PC-9 (cell line): ENCODE measurements around the gene SNAPC4. TPM values are rescaled to one million over a fixed set of nuclear protein-coding genes. Genes with fewer than 3 reads are reported as not detected.

Source experiments
- BruUV-seq: library from RNA; stranded (reverse); fragments of 400-500 nt; replicated peaks from 2 replicates; lab custom pipeline; 2021; lab: Mats Ljungman, UMichigan
- CTCF ChIA-PET: fragments of 300-600 bp; sonication (Branson Sonifier 250); formaldehyde crosslinking; loops from one replicate; lab custom pipeline; 2022; ENCODE audit warnings: antibody characterized with exemption; lab: Charles Lee
- POLR2A ChIA-PET: fragments of 300-600 bp; sonication (Branson Sonifier 250); formaldehyde crosslinking; loops from one replicate; lab custom pipeline; 2022; ENCODE audit warnings: antibody characterized with exemption; ENCODE audit not compliant: unreplicated experiment; lab: Charles Lee
- DNase-seq, 2 experiments: peaks; one replicate each; pipeline versions ENCODE4 v3.0.0 to v3.0.0-alpha.2; 2015 to 2022; ENCODE audit warnings: mixed read lengths in 1 of 2
- H2AFZ ChIP-seq: fragments of 200-600 bp; sonication (generic); 2 replicates; pipeline ENCODE4 v1.8.1; 2017; ENCODE audit warnings: antibody characterized with exemption
- H3F3A ChIP-seq: fragments of 200-600 bp; sonication (generic); 2 replicates; pipeline ENCODE4 v1.8.1; 2017; ENCODE audit warnings: antibody characterized with exemption, mild to moderate bottlenecking, low read depth; ENCODE audit not compliant: insufficient read depth
- H3K27ac ChIP-seq: fragments of 200-600 bp; sonication (generic); 2 replicates; pipeline ENCODE4 v1.6.1; 2016; ENCODE audit warnings: mixed run types
- H3K27me3 ChIP-seq: fragments of 200-600 bp; sonication (generic); 2 replicates; pipeline ENCODE4 v1.6.1; 2016; ENCODE audit warnings: low read depth, mixed run types; ENCODE audit not compliant: insufficient read depth
- H3K36me3 ChIP-seq: fragments of 200-600 bp; sonication (generic); 2 replicates; pipeline ENCODE4 v1.6.1; 2016; ENCODE audit warnings: low read depth, mixed run types
- H3K4me1 ChIP-seq: fragments of 200-600 bp; sonication (generic); replicated peaks from 2 replicates; pipeline ENCODE4 v1.6.1; 2016; ENCODE audit warnings: mixed run types; ENCODE audit not compliant: insufficient read depth
- H3K4me2 ChIP-seq: fragments of 200-600 bp; sonication (generic); 2 replicates; pipeline ENCODE4 v1.6.1; 2017; ENCODE audit warnings: mixed run types
- H3K4me3 ChIP-seq: fragments of 200-600 bp; sonication (generic); 2 replicates; pipeline ENCODE4 v1.6.1; 2016; ENCODE audit warnings: mixed run types
- H3K79me2 ChIP-seq: fragments of 200-600 bp; sonication (generic); 2 replicates; pipeline ENCODE4 v1.6.1; 2017; ENCODE audit warnings: low read depth, mixed run types
- H3K9me2 ChIP-seq: fragments of 200-600 bp; sonication (generic); 2 replicates; pipeline ENCODE4 v1.8.1; 2017; ENCODE audit warnings: mild to moderate bottlenecking; ENCODE audit not compliant: insufficient read depth
- H3K9me3 ChIP-seq: fragments of 200-600 bp; sonication (generic); 2 replicates; pipeline ENCODE4 v1.8.1; 2016; ENCODE audit warnings: low read depth; ENCODE audit not compliant: insufficient read depth
- H4K20me1 ChIP-seq: fragments of 200-600 bp; sonication (generic); 2 replicates; pipeline ENCODE4 v1.8.1; 2017; ENCODE audit not compliant: insufficient read depth
- EZH2 ChIP-seq: fragments of 200-600 bp; sonication (generic); IDR thresholded peaks from 2 replicates; pipeline ENCODE4 v1.8.0; 2017; ENCODE audit warnings: antibody characterized with exemption, low read depth
- intact Hi-C: fragments of 100-400 bp; cut with micrococcal nuclease; formaldehyde crosslinking; loops from one replicate; pipeline ENCODE4 v1.10.0; 2022; ENCODE audit not compliant: unreplicated experiment
- total RNA-seq: library from RNA; stranded (reverse); gene quantifications from 2 replicates; pipeline ENCODE4 v1.2.3, GENCODE V29; 2021
- TF ChIP-seq, protein P1 (sequence below): fragments of 200-600 bp; sonication (generic); conservative IDR thresholded peaks from 2 replicates; pipeline ENCODE4 v1.6.1; 2017; ENCODE audit warnings: mixed run types, antibody characterized with exemption, mild to moderate bottlenecking, moderate library complexity

Gene SNAPC4
- total RNA-seq, 1 experiment from 2014 or later: 14.4 TPM

DNA sequence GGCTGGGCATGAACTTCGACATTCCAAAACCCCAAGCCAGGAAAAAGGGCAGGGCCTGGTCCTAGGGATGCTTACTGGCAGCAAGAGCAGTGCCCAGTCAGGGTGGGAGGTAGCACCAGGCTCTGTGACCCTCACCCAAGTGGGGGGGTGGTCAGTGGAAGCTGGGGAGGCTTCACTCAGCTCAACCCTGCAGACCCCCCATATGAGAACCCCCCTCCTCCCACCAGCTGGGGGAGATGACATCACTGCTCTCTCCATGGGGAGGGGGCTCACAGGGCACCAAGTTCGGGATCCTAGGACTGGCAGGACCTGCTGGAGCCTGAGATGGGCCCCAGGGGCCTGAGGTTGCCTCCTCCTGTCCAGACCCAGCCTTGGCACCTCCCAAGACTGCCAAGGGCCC is 41.1 kb downstream of the SNAPC4 start:
- Histone ChIP-seq H3K27ac (no peak overlapping the region), H3K4me3 (no peak overlapping the region), H3K4me1 (peaks cover 8% of the 10 kb centered on the region), H3K9me2 (no peaks in the 10 kb centered on the region), H3F3A (peaks cover 8% of the 10 kb centered on the region; the same call in 1 of the 2 replicates), H3K36me3 (no peaks in the 10 kb centered on the region), H3K9me3 (no peaks in the 10 kb centered on the region), H4K20me1 (no peaks in the 10 kb centered on the region), H3K4me2 (no peak overlapping the region), H3K27me3 (no peaks in the 10 kb centered on the region), H3K79me2 (0 out of 2 replicates have a peak, but pooled peaks cover 1% of the 10 kb centered on the region), H2AFZ (no peak overlapping the region)
- BruUV-seq: no TSS peak
- ChIA-PET CTCF (no interaction called here), POLR2A (no interaction called here)
- no peak for DNase-seq
- TF ChIP-seq EZH2: no peak
- TF ChIP-seq, protein P1, sequence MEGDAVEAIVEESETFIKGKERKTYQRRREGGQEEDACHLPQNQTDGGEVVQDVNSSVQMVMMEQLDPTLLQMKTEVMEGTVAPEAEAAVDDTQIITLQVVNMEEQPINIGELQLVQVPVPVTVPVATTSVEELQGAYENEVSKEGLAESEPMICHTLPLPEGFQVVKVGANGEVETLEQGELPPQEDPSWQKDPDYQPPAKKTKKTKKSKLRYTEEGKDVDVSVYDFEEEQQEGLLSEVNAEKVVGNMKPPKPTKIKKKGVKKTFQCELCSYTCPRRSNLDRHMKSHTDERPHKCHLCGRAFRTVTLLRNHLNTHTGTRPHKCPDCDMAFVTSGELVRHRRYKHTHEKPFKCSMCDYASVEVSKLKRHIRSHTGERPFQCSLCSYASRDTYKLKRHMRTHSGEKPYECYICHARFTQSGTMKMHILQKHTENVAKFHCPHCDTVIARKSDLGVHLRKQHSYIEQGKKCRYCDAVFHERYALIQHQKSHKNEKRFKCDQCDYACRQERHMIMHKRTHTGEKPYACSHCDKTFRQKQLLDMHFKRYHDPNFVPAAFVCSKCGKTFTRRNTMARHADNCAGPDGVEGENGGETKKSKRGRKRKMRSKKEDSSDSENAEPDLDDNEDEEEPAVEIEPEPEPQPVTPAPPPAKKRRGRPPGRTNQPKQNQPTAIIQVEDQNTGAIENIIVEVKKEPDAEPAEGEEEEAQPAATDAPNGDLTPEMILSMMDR: no peak
- intact Hi-C loops: no loop called here

DNA sequence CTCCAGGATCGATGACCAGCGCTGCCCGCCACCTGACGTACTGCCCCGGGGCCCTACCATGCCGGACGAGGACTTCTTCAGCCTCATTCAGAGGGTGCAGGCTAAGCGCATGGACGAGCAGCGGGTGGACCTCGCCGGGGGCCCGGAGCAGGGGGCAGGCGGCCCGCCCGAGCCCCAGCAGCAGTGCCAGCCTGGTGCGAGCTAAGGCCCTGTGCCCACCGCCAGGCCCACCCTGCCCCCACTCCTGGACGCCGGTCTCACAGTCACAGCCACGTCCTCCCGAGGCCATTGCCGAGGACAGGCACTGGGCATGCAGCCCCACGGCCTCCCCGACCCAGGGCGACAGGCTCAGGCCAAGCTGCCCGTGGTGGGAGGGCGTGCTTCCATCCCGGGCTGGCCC is 42.0 kb downstream of the SNAPC4 start:
- H3K9me2 ChIP-seq: no peaks in the 10 kb centered on the region
- H3K27me3 ChIP-seq: no peaks in the 10 kb centered on the region
- no peaks in the 10 kb centered on the region for H3K36me3 ChIP-seq
- CTCF ChIA-PET: no interaction called here
- DNase-seq: no peak
- BruUV-seq: no TSS peak
- no peak overlapping the region for H3K4me2 ChIP-seq
- H4K20me1 ChIP-seq: no peaks in the 10 kb centered on the region
- no peak overlapping the region for H3K27ac ChIP-seq
- intact Hi-C loops: no loop called here
- H3K4me3 ChIP-seq: no peak overlapping the region
- peaks cover 5% of the 10 kb centered on the region; the same call in 1 of the 2 replicates for H3K4me1 ChIP-seq
- TF ChIP-seq EZH2: no peak
- TF ChIP-seq, protein P1: no peak
- H3K9me3 ChIP-seq: no peaks in the 10 kb centered on the region
- no peak overlapping the region for H2AFZ ChIP-seq
- POLR2A ChIA-PET: no interaction called here
- H3K79me2 ChIP-seq: no peaks in the 10 kb centered on the region
- peaks cover 12% of the 10 kb centered on the region; the same call in 1 of the 2 replicates for H3F3A ChIP-seq

DNA sequence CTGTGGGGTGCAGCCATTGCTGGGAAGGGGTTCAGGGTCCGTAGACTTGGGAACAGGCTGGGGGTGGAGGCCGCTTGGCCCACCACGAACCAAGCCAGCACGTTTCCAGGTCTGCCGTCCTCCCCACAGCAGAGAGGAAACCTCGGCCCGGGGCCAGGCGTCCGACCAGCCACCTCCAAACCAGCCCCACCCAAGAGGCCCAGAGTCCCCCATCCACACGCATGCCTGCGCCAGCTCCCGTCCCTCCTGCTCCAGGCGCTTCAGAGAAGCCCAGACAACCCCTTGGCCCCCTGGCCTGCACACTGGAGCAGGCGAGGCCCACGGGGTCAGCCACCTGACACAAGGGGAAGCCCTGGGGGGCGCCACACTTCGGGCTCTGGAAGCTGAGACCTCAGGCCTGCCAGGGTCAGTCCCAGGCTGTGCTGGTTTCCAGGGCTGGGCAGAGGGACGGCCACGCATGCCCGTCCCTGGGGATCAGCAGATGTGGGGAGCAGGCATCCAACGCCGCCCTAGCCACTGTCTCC is 42.7 kb downstream of the SNAPC4 start:
- ChIA-PET POLR2A (no interaction called here), CTCF (no interaction called here)
- Histone ChIP-seq H3K9me3 (no peaks in the 10 kb centered on the region), H2AFZ (no peak overlapping the region), H3K4me1 (no peaks in the 10 kb centered on the region; the same call in 1 of the 2 replicates), H3K79me2 (no peaks in the 10 kb centered on the region), H3K27ac (no peak overlapping the region), H3K36me3 (no peaks in the 10 kb centered on the region), H3K9me2 (no peaks in the 10 kb centered on the region), H3K27me3 (no peaks in the 10 kb centered on the region), H4K20me1 (no peaks in the 10 kb centered on the region), H3F3A (peaks cover 12% of the 10 kb centered on the region; the same call in 1 of the 2 replicates), H3K4me3 (no peak overlapping the region), H3K4me2 (no peak overlapping the region)
- no peak for DNase-seq
- intact Hi-C loops: no loop called here
- no TSS peak for BruUV-seq
- TF ChIP-seq, protein P1: no peak
- no peak for TF ChIP-seq EZH2
